CD4-positive, alpha-beta T cell treated with Interleukin-4 for 4 hours (primary cell): ENCODE measurements around the gene EDRF1.
"Not testable (repeated sequence)": the region's sequence is repeated elsewhere in the genome, so short reads cannot be mapped to it uniquely, and the experiment has no call there.

Experiments
- DNase-seq: peaks from one replicate; pipeline ENCODE4 v3.0.0-alpha.2; 2020

The EDRF1 gene

DNA sequence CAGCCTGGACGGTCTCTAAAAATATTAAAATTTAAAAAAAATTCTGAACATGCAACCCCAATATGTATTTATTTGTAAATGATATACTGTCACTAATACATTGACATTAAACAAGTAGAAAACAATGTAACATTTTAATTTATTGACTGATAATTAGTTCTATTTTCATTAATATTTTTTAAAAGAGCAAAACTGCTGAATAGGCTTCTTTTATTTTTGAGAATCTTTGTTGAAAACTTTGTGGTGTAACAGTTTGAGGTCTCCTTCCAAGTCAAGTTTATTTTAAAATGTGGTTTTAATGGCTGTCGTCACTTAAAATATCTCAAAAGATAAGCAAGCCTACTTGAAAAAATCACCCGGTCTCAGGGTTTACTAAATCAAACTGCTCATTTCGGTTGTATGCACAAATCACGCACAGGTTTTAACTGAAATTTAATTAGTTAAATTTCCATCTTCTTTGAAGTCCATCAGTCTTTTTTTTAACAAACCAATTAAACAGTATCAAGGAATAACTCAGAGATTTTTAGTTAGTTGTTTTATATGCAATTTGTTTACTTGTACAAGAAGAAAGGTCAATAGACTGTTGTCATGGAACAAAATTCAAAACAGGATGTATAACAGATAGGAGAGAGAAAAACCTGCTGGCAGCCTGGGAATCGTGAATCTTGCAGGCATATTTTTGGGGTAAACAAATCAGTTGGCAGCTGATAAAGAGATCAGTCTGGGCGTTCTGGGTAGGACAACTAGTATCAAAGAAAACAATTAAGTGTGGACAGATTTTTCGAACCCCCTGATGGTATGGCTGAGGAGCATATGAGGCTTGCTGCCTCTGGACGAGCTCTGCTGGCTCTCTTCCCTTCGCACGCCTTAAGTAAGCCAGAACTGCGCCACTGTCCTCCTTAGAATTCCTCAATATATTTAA, 9.7 kb upstream of the EDRF1 start:
- no peak for DNase-seq

DNA sequence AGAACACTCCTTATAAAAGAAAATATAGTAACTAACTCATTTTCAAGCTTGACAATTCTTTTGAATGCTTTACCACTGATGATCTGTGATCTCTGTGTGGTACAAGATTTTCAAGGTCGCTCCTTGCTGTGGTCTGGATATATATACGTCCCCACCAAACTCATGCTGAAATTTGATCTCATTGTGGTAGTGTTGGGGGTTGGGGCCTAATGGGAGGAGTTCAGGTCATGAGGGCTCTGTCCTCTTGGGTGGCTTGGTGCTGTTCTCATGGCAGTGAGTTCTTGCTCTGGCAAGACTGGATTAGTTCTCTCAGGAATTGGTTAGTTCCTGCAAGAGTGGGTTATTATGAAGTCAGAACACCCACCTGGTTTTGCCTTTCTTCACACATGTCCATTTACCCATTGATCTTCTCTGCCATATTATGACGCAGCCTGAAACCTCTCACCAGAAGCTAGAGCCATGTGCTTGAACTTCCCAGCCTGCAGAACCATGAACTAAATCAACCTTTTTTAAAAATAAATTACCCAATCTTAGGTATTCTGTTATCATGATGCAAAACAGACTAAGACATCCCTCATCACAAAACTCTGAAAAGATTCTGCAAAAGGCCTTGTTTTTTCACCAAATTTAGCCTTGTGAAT, 8.3 kb upstream of the EDRF1 start:
- no peak for DNase-seq

DNA sequence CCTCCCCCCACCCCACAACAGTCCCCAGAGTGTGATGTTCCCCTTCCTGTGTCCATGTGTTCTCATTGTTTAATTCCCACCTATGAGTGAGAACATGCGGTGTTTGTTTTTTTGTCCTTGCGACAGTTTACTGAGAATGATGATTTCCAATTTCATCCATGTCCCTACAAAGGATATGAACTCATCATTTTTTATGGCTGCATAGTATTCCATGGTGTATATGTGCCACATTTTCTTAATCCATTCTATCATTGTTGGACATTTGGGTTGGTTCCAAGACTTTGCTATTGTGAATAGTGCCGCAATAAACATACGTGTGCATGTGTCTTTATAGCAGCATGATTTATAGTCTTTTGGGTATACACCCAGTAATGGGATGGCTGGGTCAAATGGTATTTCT, 4.8 kb upstream of the EDRF1 start:
- not testable (repeated sequence) for DNase-seq

DNA sequence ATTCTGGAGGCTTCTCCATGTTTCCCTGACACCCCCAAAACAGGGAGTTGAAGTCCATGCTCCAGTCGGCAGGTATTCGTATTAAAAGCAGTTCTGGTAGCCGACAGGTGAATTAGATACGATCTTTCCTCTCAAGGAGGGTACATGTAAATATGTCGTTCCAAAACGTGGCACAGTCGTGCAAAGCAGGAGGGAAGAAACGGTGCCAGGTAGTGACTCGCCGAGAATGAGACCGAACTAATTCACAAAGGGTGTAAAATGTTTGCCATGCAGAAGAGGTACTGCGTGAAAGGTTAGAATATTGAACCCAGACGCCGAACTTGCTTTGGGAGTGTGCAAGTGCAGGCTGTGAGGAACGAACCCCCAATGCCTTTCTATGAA, 483 bp downstream of the EDRF1 start:
- DNase-seq: no peak

DNA sequence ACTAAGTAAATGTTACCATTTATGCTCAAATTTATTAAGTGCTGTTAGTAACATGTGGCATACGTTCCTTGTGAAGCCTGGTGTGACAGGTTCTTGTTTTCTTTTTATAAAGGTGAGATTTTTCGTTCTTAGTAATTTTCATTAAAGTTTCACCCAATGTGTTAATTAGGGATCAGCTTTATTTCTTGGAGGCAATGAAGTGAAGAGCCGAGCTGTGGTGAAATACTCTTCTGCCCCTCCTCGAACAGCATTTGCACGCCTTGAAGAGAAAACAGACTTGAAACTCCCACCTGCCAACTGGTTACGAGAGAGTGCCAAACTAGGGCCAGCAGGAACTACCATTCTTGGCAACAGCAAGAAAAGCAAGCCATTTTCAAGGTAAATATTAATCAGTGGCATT, 1.5 kb downstream of the EDRF1 start:
- DNase-seq: no peak

DNA sequence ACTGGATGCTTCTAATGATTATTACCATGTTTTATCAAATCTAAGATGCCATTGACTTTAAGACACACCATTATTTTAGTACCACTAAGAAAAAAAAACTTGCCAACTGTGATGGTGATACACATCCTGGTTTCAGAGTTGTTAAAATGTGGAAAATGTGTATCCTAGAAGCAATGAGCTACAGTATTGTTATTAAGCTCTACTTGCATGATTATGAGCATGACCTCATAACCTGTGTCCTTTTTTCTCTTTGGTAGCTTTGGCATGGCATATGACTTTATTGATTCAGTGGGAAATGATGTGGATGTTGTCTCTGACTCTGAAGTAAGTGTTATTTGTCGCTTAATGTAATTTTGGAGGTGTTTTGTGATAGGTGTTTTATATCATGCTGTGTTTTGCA, 3.3 kb downstream of the EDRF1 start:
- DNase-seq: no peak

DNA sequence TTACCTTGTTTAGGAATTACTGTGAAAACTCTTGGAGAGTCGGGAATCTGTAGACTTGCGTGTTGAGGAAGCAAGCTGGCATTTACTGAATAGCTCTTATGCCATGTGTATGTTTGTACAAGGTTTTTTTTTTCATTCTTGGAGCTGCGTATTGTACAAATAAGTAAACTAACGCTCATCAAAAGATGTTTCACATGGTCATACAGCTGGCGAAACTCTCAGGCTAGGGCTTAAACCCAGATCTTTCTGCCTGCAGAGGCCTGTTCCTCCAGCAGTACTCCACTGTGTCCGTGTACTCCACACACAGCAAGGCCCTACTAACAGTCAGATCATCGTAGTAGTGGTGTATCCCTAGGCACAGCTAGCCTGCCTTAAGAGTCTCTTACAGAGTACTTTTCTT, 7.4 kb downstream of the EDRF1 start:
- DNase-seq: no peak

DNA sequence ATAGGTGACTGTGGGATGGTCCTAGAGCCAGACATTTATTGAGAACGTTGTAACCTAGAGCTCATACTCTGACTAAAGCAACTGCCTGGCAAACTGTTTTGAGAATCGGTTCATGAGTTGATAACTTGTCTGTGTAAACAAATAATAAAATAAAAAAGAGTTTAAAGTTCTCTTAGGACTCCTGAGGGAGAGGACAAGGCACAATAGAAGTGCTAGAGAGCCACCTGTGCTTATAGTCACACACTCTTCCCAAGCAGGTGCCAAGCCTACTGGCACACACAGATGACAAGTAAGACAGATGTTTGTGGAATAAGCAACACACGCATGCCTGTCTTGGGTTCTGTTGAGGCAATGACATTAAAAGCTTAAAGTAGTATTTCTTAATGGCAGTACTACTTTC, 7.9 kb downstream of the EDRF1 start:
- no peak for DNase-seq

DNA sequence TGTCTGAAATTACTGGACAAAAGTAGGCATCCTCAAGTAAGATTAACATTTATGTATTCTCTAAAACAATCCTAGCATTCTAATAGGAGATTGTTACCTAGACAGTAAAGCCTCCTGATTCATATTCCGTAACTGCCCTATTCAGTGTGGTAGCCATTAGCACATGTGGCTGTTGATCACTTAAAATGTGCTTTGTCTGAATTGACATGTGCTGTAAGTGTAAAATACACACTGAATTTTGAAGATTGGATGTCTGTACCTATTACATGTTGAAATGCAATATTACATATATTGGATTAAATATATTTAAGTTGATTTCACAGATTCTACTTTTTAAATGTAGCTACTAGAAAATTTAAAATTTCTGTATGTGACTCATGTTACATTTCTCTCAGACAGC, 14.6 kb downstream of the EDRF1 start:
- DNase-seq: no peak

DNA sequence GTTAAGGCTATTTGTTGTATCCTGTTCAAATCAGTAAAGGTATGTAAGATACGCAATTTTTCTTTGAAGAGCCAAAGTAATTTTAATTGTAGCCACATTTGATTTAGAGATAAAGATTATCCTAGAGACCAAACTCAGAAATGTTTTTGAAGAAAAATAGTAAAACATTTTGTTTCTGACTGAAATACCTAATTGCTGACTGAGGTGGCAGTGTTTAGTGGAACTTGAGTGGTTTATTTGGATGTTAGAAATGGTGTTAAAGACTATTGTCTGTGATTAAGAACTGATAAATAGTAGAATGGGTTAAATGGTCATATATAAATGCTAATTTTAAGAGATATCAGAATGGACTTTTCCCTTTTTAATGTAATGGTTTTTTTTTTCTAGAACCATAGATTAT, 15.3 kb downstream of the EDRF1 start:
- no peak for DNase-seq

DNA sequence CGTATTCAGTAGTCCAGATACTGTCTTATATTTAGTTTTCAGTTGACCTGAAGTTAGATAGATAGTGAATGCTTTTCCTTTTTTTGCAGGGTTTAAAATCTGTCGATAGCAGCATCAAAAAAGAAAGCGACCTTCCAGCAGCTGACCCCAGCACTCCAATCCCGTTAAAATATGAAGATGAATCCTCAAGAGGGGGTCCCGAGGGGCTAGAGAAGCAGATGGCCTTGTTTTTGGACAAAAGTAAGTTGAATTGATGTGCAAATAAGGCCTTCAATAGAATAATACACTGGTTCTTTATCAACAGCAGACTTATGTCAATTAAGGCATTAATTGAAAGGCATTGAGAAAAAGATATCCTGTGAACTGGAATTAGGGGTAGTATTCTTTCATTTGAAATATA, 18.7 kb downstream of the EDRF1 start:
- no peak for DNase-seq

DNA sequence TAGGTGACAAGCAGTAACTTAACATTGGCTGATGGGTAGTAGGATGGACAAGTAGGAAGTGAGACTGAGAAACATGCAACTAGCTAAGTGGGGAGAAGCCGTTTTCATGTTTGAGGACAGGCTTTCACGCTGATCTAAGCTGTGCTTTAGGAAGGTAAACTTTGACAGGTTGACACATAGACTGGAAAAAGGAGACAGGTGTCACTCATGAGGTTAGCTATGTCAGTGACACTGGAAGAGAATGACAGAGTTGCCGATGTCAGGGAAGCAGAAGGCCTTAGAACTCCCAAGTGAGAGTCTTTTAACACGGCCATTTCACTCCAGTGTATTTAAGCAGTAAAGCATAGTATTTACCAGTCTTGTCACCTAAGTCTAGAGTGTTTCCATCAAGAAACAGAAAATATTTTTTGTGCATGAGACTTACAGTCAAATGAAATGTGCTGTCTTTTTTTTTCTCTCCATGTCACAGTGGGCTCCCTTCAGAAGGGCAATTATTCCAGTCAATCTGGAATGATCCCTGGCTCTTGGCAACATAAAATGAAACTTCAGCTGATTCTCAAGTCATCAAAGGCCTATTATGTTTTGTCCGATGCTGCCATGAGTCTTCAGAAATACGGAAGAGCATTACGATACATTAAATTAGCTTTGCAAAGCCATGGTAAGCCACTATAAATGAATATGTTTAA, 20.6 kb downstream of the EDRF1 start:
- no peak for DNase-seq

DNA sequence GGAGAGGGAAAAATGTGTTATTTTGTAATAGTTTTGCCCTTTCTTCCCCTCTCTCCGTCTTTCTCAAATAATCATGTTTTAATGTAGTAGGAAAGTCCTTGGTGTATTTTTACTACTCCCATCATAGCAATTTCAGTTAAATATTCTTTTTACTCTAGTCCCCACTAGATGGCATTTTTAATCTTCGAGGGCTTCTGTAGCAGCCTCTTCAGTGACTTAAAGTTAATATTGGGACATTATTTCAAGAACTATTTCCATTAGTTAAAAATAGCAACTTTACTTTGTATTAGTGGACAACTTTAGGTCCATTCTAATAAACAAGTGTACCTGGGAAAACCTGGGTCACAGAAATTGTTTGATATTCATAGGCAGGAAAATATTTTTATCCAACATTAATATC, 23.0 kb downstream of the EDRF1 start:
- no peak for DNase-seq

DNA sequence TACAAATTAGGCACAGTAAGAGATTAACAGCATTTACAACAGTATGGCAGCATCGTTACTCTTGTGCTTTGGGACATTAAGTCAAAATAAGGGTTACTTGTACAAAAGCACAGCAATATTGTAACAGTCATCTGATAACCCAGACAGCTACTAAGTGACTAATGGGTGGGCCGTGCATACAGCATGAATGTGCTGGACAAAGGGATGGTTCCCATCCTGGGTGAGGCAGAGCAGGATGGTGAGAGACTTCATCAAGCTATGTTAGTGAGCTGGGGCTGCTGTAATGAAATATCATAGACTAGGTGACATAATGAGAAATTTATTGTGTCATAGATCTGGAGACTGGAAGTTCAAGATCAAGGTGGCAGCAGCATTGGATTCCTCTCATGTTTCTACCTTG, 25.4 kb downstream of the EDRF1 start:
- no peak for DNase-seq

DNA sequence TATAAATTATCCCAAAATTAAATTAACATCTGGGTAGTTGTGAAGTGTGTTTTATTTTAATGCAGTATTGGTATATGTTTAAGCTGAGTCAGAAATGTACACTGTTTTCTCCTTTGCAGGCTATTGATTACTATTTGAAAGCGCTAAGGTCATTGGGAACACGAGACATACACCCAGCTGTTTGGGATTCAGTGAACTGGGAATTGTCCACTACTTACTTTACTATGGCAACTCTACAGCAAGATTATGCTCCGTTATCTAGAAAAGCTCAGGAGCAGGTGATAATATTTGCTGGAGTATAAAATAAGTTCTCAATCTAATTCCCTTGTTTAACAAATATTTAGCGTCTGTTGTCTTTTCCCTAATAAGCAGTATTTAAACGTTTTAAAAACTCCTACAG, 27.9 kb downstream of the EDRF1 start:
- no peak for DNase-seq

DNA sequence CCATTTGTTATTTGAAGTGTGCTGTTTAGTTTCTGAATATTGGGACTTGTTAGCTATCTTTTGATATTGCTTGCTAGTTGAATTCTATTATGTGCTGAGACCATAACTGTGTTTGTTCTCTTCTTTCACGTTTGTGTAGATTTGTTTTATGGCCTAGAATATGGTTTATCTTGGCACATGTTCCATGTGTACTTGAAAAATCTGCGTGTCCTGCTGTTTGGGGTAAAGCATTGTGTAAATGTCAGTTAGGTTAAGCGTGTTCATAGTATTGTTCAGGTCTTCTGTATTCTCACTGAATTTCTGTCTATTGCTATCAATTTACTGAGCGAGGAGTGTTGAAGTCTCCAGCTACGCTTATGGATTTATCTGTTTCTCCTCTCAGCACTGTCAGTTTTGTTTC, 36.7 kb downstream of the EDRF1 start:
- no peak for DNase-seq

DNA sequence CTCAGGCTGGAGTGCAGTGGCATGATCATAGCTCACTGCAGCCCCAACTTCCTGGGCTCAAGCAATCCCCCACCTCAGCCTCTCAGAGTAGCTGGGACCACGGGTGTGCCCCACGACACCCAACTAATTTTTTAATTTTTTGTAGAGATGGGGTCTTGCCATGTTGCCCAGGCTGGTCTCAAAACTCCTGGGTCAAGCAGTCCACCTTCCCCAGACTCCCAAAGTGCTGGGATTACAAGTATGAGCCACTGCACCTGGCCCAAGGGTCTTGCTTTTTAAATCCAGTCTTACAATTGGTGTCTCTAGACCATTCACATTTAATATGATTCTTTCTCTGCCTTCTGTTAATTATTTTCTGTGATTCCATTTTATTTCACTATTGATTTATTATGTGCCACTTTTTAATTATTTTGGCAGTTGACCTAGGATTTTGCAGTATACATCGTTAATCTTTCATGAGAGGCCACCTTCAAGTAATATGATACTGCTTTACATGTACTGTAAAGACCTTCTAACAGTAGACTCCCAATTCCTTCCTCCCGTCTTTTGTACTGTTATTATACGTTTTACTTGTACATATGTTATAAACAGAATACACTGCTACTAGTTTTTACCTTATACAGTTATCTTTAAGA, 37.5 kb downstream of the EDRF1 start:
- DNase-seq: no peak

DNA sequence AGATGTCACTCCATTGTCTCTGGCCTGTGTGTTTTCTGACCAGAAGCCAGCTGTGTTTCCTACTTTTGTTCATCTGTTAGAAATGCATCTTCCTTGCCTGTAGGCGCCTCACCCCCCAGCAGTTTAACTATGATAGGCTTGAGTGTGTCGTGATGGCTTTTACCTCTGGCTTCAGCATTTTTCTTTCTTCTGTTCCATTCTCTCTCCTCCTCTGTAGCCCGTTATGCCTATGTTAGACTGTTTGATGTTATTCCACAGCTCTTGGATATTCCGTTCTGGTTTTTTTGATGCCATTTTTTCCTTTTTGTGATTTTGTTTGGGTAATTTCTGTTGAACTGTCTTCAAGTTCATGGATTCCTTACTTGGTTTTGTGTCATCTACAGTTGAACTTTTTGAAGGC, 38.2 kb downstream of the EDRF1 start:
- DNase-seq: no peak

DNA sequence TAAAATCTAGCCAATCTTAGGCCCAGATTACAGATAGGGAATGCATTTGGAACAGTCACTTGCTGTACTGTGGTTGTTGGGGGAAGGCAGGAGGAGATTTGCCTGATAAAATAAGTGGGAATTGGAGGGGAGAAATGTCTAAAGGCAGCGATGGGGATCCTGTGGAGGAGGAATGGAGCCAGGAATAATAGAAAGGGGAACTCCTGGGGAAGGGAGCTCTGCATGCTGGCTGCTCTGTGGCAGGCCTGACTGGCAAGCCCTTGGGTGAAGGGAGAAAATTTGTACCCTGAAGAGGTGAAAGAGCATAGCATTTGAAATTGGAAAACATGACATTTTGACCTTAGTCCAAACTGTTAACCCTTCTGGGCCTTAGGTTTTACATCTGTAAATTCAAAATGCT, 42.5 kb downstream of the EDRF1 start:
- DNase-seq: no peak

DNA sequence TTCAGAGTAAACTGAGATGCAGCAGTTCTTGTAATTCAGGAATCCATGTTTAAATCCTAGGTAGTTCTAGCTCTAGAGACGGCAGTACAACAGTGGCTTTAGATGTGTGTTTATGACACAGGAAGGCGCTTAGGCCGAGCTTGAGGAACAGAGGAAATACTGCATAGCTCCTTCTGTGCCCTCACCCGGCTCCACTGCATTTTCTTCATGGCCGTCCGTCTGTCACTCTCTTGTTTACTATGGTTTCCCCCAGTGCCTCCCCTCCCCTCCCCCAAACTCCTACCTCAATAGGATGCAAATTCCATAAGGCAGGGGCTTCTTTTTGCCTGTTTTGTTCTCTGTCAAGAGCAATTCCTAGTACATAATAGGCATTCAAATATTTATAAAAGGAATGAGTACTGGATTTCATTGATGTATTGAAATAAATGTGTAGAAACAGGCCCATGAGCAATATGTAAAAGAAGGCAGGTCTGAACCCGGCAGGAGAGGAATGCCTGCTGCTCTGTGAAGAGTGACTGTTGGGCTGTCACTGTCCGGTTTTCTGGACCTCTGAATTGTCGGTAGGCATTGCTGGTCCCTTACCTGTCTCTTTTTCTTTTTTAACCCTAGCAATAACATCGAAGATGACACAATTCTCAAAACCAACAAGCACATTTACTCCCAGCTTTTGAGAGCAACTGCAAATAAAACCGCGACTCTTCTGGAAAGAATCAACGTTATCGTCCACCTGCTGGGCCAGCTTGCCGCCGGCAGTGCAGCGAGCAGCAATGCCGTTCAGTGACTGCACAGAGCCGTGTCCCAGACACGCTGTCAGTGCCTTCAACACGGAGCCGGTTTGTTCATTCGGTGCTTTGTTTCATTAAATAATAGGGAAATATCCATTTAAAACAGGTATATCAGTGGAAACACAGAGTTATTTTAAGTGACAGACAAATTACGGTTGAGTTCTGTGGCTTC, 43.5 kb downstream of the EDRF1 start:
- DNase-seq: no peak

DNA sequence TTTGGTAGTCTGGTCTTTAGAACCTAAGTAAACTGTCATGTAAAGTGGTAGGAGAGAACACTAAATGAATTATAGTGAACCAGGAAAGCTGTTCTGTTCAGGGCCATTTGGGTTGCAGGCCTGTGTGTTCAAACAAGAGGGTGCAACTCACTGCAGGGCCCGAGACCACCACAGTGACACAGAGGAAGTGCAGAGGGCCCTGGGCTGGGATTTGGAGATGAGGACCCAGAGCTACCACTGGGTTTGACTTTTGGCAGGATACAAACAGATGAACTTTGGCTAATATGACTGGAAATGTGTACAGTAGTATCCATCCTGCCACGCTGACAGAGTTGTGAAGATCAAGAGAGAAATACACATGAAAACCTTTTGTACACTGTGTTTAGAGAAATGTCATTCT, 46.3 kb downstream of the EDRF1 start:
- DNase-seq: no peak

DNA sequence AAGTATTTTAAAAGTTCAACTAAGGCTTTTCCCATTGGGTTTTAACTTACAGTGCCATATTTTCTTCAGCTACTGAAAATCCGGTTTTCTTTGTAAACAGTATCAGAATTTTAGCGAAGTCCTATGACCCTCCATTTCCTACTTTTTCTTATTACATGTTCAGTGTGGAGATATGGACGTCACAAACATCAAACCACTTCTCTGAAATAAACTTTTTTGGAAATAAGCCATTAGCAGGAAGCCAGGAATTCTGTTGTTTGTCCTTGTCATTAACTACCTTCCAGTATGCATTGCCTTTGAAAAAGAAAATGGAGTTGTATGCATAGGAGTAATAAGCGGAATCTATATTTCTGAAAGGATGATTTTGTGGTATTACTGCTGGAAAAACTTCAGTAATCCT, 47.0 kb downstream of the EDRF1 start:
- DNase-seq: no peak
